ENCODE results near the gene RSPH1. TPM values are rescaled to one million over a fixed set of nuclear protein-coding genes. Genes with fewer than 3 reads are reported as not detected.

Gene RSPH1
- polyA plus RNA-seq, 1 of the 3 experiments (the other 2 are of a cell fraction) = 0.97 TPM

DNA sequence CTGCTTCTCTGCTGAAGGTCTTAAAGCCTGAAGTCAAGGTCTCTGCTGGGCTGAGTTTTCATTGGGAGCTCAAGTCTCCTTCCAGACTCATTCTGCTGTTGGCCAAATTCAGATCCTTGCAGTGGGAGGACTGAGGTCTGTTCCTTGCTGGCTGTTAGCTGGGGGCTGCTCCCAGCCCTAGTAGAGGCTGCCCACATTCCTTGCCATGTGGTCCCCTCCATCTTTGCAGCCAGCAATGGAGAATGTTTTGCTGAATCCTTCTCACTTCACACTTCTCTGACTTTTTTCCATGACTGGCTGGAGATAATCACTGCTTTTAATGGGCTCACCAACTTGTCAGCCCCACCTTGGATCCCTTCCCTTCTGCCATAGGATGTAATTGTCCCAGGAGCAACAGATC lies 59.1 kb downstream of the RSPH1 start:
- ChIA-PET POLR2A (no interaction called here), CTCF (interaction anchor here (1.1 kb wide), 1 partner anchor 13 kb away, joined by 3 read pairs; no protein-coding TSS in a partner anchor)
- H3K9me3 ChIP-seq = peaks cover 5% of the 10 kb centered on the region; the same call in 1 of the 2 replicates
- H3K36me3 ChIP-seq (replicated peaks in 1 of 2; ENCODE audit: control insufficient read depth in 1 of 2, insufficient read depth in 2 of 2, low read length in 1 of 2) = no peaks in the 10 kb centered on the region
- H3K27me3 ChIP-seq (ENCODE audit: insufficient read depth) = no peaks in the 10 kb centered on the region
- H2AFZ ChIP-seq (ENCODE audit: low read depth) = no peak overlapping the region
- no peaks in the 10 kb centered on the region; a peak in 1 of 4 replicates for H3K4me1 ChIP-seq (ENCODE audit: control insufficient read depth in 1 of 2, insufficient read depth in 2 of 2, low read depth in 1 of 2, low read length in 1 of 2)
- no peak overlapping the region for H3K4me2 ChIP-seq
- no peaks in the 10 kb centered on the region for H3F3A ChIP-seq (replicated peaks; ENCODE audit: insufficient read depth)
- no peaks in the 10 kb centered on the region for H4K20me1 ChIP-seq (ENCODE audit: insufficient read depth)
- TF ChIP-seq EZH2phosphoT487 (IDR thresholded peaks at IDR 0.05; ENCODE audit: borderline replicate concordance, low read depth) = no peak
- TF ChIP-seq MXI1 (IDR thresholded peaks at IDR 0.05; ENCODE audit: low read depth, low read length) = no peak
- no peak for TF ChIP-seq RAD21 (IDR thresholded peaks at IDR 0.05; ENCODE audit: low read length)
- no peak for TF ChIP-seq FOXJ3 (CRISPR knock-in tag; IDR thresholded peaks at IDR 0.05)
- TF ChIP-seq, protein P1, sequence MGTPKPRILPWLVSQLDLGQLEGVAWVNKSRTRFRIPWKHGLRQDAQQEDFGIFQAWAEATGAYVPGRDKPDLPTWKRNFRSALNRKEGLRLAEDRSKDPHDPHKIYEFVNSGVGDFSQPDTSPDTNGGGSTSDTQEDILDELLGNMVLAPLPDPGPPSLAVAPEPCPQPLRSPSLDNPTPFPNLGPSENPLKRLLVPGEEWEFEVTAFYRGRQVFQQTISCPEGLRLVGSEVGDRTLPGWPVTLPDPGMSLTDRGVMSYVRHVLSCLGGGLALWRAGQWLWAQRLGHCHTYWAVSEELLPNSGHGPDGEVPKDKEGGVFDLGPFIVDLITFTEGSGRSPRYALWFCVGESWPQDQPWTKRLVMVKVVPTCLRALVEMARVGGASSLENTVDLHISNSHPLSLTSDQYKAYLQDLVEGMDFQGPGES (IDR thresholded peaks at IDR 0.05; ENCODE audit: low read depth, low read length) = no peak
- no peak for TF ChIP-seq TCF12 (IDR thresholded peaks at IDR 0.05)
- no peak for TF ChIP-seq RFX5 (IDR thresholded peaks at IDR 0.05; ENCODE audit: low read length)
- no peak for TF ChIP-seq FOXM1 (IDR thresholded peaks at IDR 0.05; ENCODE audit: low read depth)
- TF ChIP-seq RCOR1 (IDR thresholded peaks at IDR 0.05; ENCODE audit: low read length) = no peak
- TF ChIP-seq NRF1 (IDR thresholded peaks at IDR 0.05; ENCODE audit: low read depth, low read length) = no peak
- TF ChIP-seq FOSL2 (IDR thresholded peaks at IDR 0.05; ENCODE audit: borderline replicate concordance, low read depth) = no peak
- no peak for TF ChIP-seq ELF1 (IDR thresholded peaks at IDR 0.05)
- TF ChIP-seq EP300 (IDR thresholded peaks at IDR 0.05; ENCODE audit: borderline replicate concordance in 1 of 2, low read depth in 1 of 2, low read length in 1 of 2) = no peak
- no peak for TF ChIP-seq GATA2 (CRISPR knock-in tag; IDR thresholded peaks at IDR 0.05)
- no peak overlapping the region for H3K27ac ChIP-seq (ENCODE audit: low read depth in 2 of 2, low read length in 1 of 2)
- DNase-seq = no peak
- no peak overlapping the region for H3K9ac ChIP-seq
- no peak overlapping the region for H3K4me3 ChIP-seq (ENCODE audit: low read depth in 2 of 2, low read length in 1 of 2)
- no peaks in the 10 kb centered on the region for H3K79me2 ChIP-seq (ENCODE audit: insufficient read depth)
- H3K9me2 ChIP-seq = no peaks in the 10 kb centered on the region

DNA sequence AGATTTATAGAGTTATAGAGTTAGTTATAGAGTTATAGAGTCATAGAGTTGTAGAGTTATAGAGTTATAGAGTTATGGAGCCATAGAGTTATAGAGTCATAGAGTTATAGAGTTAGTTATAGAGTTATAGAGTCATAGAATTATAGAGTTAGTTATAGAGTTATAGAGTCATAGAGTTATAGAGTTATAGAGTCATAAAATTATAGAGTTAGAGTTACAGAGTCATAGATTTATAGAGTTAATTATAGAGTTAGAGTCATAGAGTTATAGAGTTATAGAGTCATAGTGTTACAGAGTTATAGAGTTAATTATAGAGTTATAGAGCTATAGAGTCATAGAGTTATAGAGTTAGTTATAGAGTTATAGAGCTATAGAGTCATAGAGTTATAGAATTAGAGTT lies 60.2 kb downstream of the RSPH1 start:
- no peaks in the 10 kb centered on the region for H4K20me1 ChIP-seq (ENCODE audit: insufficient read depth)
- no peak for DNase-seq
- ChIA-PET CTCF (no interaction called here), POLR2A (no interaction called here)
- no peak overlapping the region for H3K9ac ChIP-seq
- H3F3A ChIP-seq (replicated peaks; ENCODE audit: insufficient read depth) = no peaks in the 10 kb centered on the region
- no peaks in the 10 kb centered on the region for H3K79me2 ChIP-seq (ENCODE audit: insufficient read depth)
- no peak overlapping the region for H3K27ac ChIP-seq (ENCODE audit: low read depth in 2 of 2, low read length in 1 of 2)
- no peaks in the 10 kb centered on the region; a peak in 1 of 4 replicates for H3K4me1 ChIP-seq (ENCODE audit: control insufficient read depth in 1 of 2, insufficient read depth in 2 of 2, low read depth in 1 of 2, low read length in 1 of 2)
- H2AFZ ChIP-seq (ENCODE audit: low read depth) = no peak overlapping the region
- peaks cover 5% of the 10 kb centered on the region; the same call in 1 of the 2 replicates for H3K9me3 ChIP-seq
- H3K4me2 ChIP-seq = no peak overlapping the region
- no peaks in the 10 kb centered on the region for H3K9me2 ChIP-seq
- H3K27me3 ChIP-seq (ENCODE audit: insufficient read depth) = no peaks in the 10 kb centered on the region
- H3K4me3 ChIP-seq (ENCODE audit: low read depth in 2 of 2, low read length in 1 of 2) = no peak overlapping the region
- no peaks in the 10 kb centered on the region for H3K36me3 ChIP-seq (replicated peaks in 1 of 2; ENCODE audit: control insufficient read depth in 1 of 2, insufficient read depth in 2 of 2, low read length in 1 of 2)
- no peak for TF ChIP-seq SMC3 (IDR thresholded peaks at IDR 0.05; ENCODE audit: low read depth, low read length)
- TF ChIP-seq YY1 (IDR thresholded peaks at IDR 0.05; ENCODE audit: low read depth) = no peak
- TF ChIP-seq, protein P1 (IDR thresholded peaks at IDR 0.05; ENCODE audit: low read depth, low read length) = no peak
- TF ChIP-seq TAF1 (IDR thresholded peaks at IDR 0.05; ENCODE audit: borderline replicate concordance, low read depth, low read length) = no peak
- TF ChIP-seq, protein P2, sequence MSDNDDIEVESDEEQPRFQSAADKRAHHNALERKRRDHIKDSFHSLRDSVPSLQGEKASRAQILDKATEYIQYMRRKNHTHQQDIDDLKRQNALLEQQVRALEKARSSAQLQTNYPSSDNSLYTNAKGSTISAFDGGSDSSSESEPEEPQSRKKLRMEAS (IDR thresholded peaks at IDR 0.05; ENCODE audit: low read depth) = no peak
- TF ChIP-seq RAD21 (IDR thresholded peaks at IDR 0.05; ENCODE audit: low read length) = no peak
- TF ChIP-seq NFIC (IDR thresholded peaks at IDR 0.05; ENCODE audit: borderline replicate concordance) = no peak
- TF ChIP-seq RCOR1 (IDR thresholded peaks at IDR 0.05; ENCODE audit: low read length) = no peak
- TF ChIP-seq, protein P3, sequence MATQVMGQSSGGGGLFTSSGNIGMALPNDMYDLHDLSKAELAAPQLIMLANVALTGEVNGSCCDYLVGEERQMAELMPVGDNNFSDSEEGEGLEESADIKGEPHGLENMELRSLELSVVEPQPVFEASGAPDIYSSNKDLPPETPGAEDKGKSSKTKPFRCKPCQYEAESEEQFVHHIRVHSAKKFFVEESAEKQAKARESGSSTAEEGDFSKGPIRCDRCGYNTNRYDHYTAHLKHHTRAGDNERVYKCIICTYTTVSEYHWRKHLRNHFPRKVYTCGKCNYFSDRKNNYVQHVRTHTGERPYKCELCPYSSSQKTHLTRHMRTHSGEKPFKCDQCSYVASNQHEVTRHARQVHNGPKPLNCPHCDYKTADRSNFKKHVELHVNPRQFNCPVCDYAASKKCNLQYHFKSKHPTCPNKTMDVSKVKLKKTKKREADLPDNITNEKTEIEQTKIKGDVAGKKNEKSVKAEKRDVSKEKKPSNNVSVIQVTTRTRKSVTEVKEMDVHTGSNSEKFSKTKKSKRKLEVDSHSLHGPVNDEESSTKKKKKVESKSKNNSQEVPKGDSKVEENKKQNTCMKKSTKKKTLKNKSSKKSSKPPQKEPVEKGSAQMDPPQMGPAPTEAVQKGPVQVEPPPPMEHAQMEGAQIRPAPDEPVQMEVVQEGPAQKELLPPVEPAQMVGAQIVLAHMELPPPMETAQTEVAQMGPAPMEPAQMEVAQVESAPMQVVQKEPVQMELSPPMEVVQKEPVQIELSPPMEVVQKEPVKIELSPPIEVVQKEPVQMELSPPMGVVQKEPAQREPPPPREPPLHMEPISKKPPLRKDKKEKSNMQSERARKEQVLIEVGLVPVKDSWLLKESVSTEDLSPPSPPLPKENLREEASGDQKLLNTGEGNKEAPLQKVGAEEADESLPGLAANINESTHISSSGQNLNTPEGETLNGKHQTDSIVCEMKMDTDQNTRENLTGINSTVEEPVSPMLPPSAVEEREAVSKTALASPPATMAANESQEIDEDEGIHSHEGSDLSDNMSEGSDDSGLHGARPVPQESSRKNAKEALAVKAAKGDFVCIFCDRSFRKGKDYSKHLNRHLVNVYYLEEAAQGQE (IDR thresholded peaks at IDR 0.05; ENCODE audit: low read depth, low read length) = no peak
- no peak for TF ChIP-seq TEAD4 (IDR thresholded peaks at IDR 0.05; ENCODE audit: borderline replicate concordance, insufficient read depth)
- no peak for TF ChIP-seq TCF12 (IDR thresholded peaks at IDR 0.05)
- no peak for TF ChIP-seq EZH2phosphoT487 (IDR thresholded peaks at IDR 0.05; ENCODE audit: borderline replicate concordance, low read depth)
